Fibroblast of pulmonary artery (primary cell): ENCODE data around the gene POLR2B.
A peak's percentile ranks its signal among the peaks of the same experiment; 100 is the strongest.

Experiments used
- DNase-seq: peaks from one replicate; pipeline ENCODE4 v3.0.0-alpha.2; 2010; ENCODE audit warnings: low read depth
- H3K4me3 ChIP-seq: replicated peaks from 2 replicates; pipeline ENCODE4 v1.5.1; 2011; ENCODE audit warnings: low read depth, mild to moderate bottlenecking, control low read depth, low read length, moderate library complexity
- TF ChIP-seq, protein P1 (sequence below): IDR thresholded peaks from 2 replicates; pipeline ENCODE4 v1.5.1; 2011; ENCODE audit warnings: mild to moderate bottlenecking, control low read depth, low read length, inconsistent platforms; ENCODE audit errors: missing control alignments

Gene POLR2B

DNA sequence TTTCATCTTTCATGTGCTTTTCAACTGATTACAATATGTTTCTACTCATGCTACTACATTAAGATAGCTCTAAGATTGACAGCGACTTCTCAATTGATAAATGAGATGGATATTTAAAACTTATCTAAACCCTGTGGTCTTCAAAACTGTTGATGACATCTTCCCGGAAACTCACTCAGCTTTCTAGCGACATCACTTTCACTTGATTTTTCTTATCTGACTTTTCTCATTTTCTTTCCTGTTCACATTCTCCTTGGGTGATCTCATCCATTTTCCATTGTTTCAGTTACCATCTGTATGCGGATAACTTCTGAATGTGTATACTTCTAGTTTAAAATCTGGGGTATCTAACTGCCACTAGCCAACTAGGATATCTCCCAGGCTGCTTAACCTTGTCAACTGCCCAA is 3.1 kb downstream of the POLR2B start:
- TF ChIP-seq, protein P1, sequence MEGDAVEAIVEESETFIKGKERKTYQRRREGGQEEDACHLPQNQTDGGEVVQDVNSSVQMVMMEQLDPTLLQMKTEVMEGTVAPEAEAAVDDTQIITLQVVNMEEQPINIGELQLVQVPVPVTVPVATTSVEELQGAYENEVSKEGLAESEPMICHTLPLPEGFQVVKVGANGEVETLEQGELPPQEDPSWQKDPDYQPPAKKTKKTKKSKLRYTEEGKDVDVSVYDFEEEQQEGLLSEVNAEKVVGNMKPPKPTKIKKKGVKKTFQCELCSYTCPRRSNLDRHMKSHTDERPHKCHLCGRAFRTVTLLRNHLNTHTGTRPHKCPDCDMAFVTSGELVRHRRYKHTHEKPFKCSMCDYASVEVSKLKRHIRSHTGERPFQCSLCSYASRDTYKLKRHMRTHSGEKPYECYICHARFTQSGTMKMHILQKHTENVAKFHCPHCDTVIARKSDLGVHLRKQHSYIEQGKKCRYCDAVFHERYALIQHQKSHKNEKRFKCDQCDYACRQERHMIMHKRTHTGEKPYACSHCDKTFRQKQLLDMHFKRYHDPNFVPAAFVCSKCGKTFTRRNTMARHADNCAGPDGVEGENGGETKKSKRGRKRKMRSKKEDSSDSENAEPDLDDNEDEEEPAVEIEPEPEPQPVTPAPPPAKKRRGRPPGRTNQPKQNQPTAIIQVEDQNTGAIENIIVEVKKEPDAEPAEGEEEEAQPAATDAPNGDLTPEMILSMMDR, result no peak
- H3K4me3 ChIP-seq, result peak overlapping the region; percentile 40
- DNase-seq, result peak; percentile 87

DNA sequence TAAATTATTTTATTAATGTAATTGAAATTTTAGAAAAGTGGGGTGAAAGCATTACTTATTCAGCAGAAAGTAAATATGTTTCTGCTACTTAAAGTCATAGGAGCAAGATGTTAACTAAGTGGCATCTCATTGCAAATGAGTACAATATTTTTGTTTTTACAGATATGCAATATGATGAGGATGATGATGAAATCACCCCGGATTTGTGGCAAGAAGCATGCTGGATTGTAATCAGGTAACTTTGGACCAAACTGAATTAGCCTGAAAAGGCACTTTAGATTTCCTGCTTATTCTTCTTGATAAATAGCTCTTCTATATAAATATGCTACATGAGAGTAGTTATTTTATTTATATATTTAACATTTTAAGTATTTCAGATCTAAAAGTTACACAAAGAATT is 7.5 kb downstream of the POLR2B start:
- TF ChIP-seq, protein P1, result no peak
- no peak for DNase-seq
- H3K4me3 ChIP-seq, result no peak overlapping the region

DNA sequence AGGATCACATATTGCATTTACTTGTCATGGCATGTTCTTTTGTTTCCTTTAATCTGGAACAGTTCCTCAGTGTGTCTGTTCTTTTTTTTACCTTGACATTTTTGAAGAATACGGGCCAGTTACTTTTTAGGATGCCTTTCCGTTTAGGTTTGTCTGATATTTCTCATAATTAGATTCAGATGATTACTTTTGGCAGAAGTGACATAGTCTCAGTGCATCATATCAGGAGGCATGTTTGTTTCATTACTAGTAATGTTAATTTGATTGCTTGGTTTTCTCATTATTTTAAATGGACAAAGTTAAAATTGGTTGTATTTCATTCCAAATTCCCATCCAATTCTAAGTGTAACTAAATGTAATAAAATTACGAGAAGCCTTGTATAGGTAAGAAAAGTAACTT is 8.3 kb downstream of the POLR2B start:
- no peak overlapping the region for H3K4me3 ChIP-seq
- TF ChIP-seq, protein P1, result no peak
- no peak for DNase-seq

DNA sequence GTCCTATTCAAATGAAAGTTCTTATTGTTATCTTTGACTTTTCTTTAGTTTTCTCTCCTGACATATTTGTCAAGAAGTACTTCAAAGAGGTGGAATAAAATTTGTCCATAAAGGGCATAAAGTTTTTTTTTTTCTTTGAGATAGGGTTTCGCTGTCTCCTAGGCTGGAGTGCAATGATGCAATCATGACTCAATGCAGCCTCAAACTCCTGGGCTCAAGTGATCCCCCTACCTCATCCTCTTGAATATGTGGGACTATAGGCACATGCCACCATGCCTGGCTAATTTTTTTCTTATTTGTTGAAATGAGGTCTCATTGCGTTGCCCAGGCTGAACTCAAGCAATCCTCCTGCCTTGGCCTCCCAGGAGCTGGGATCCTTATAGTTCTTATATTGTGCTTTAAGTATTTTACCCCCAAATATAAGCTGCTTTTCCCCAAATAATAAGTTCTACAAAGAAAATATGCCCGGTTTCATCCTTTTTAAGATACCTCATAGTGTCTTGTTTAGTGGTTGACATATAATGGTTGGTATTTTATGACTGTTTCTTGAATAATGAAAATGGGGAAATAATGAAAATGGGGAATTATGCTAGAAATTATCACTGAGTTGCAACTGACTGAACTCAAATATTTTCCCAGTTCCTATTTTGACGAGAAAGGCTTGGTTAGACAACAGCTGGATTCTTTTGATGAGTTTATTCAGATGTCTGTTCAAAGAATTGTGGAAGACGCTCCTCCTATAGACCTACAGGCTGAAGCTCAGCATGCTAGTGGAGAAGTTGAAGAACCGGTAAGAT is 11.6 kb downstream of the POLR2B start:
- TF ChIP-seq, protein P1, result no peak
- DNase-seq, result peak; percentile 66
- H3K4me3 ChIP-seq, result no peak overlapping the region

DNA sequence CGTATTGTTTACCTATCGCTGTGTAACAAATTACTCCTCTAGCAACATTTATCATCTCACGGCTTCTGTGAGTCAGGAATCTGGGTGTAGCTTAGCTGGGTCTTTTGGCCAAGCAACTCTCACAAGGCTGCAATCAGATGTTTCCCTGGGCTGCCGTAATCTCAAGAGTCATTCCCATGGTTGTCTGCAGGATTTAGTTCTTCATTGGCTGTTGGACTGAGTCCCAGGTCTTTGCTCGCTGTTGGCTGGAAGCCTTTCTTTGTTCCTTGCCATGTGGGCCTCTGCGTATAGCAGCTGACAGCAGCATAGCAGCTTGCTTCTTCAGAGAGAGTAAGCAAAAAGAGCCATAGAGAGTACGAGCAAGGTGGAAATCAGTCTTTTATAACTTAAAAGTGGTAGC is 16.8 kb downstream of the POLR2B start:
- TF ChIP-seq, protein P1, result no peak
- peak; percentile 99 for DNase-seq
- peak overlapping the region; percentile 2 for H3K4me3 ChIP-seq

DNA sequence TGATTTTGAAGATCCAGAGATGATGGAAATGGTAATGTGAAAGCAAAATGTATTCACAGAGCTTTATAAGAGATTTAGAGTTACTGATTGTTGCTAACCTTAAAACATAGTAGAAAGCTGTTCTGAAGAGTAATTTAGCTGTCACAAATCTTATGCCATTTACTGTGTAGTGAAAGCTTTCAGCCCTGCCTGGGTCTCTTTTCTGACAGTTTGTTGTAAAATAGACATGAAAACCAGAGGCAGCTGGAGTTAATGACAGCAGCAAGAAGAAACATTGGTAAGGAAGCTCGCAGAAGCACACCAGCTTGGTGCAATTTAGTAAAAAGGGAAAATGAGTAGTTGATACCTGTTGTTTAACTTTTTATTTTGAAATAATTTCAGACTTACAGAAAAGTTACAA is 21.1 kb downstream of the POLR2B start:
- DNase-seq, result no peak
- TF ChIP-seq, protein P1, result no peak

More for the DNA sequence above, 21.1 kb downstream of the POLR2B start:
- no peak overlapping the region for H3K4me3 ChIP-seq
